Skeletal muscle tissue (tissue), 4 donors: ENCODE data around the gene ZBTB34. TPM values are rescaled to one million over a fixed set of nuclear protein-coding genes. Genes with fewer than 3 reads are reported as not detected.

Experiments used
- H3K27ac ChIP-seq: one replicate; pipeline ENCODE4 v1.7.0; 2013; ENCODE audit warnings: mild to moderate bottlenecking, low read depth, low read length, inconsistent platforms
- H3K27me3 ChIP-seq, 3 donors: one replicate each; pipeline ENCODE4 v1.7.0; 2013; ENCODE audit warnings: low read length in 3 of 3; ENCODE audit not compliant: control insufficient read depth in 3 of 3, insufficient read depth in 3 of 3
- H3K36me3 ChIP-seq, 3 donors: one replicate each; pipeline ENCODE4 v1.7.0; 2013; ENCODE audit warnings: low read length in 3 of 3; ENCODE audit not compliant: control insufficient read depth in 3 of 3, insufficient read depth in 3 of 3
- H3K4me1 ChIP-seq, 3 donors: one replicate each; pipeline ENCODE4 v1.7.0; 2013; ENCODE audit warnings: low read length in 3 of 3, mild to moderate bottlenecking in 3 of 3; ENCODE audit not compliant: control insufficient read depth in 3 of 3, insufficient read depth in 3 of 3
- H3K4me3 ChIP-seq, 3 donors: one replicate each; pipeline ENCODE4 v1.7.0; 2013; ENCODE audit warnings: low read length in 3 of 3
- H3K9ac ChIP-seq, 3 donors: one replicate each; pipeline ENCODE4 v1.7.0; 2013; ENCODE audit warnings: low read length in 3 of 3, mild to moderate bottlenecking in 3 of 3, moderate library complexity in 2 of 3, low read depth in 1 of 3
- H3K9me3 ChIP-seq, 3 donors: one replicate each; pipeline ENCODE4 v1.7.0; 2013; ENCODE audit warnings: low read length in 3 of 3; ENCODE audit not compliant: control insufficient read depth in 3 of 3
- total RNA-seq: library from RNA; depleted of rRNA; stranded (reverse); fragments of >200 nt; gene quantifications from one replicate; pipeline ENCODE4 v1.2.3, GENCODE V29; 2014
- donor health status: Osteomylitis.

ZBTB34 gene
- total RNA-seq, 1 donor from 2014 or later, result 17.2 TPM

GRCh38 chr9:126932871-126933321, 72.5 kb downstream of the ZBTB34 start:
- Histone ChIP-seq H3K27me3 (no peaks in the 10 kb centered on the region), H3K4me3 (no peak overlapping the region), H3K9me3 (no peaks in the 10 kb centered on the region), H3K27ac (no peak overlapping the region), H3K36me3 (no peaks in the 10 kb centered on the region), H3K4me1 (peaks cover 0 to 4% (median 4%) of the 10 kb centered on the region in 3 donors), H3K9ac (no peak overlapping the region)

- Histone ChIP-seq H3K27me3 (no peaks in the 10 kb centered on the region), H3K4me1 (peaks cover 0 to 4% (median 4%) of the 10 kb centered on the region in 3 donors), H3K36me3 (no peaks in the 10 kb centered on the region), H3K4me3 (no peak overlapping the region), H3K27ac (no peak overlapping the region), H3K9ac (no peak overlapping the region), H3K9me3 (no peaks in the 10 kb centered on the region)
These were observed 73.0 kb downstream of the ZBTB34 start for GRCh38 chr9:126933334-126933980.

DNA sequence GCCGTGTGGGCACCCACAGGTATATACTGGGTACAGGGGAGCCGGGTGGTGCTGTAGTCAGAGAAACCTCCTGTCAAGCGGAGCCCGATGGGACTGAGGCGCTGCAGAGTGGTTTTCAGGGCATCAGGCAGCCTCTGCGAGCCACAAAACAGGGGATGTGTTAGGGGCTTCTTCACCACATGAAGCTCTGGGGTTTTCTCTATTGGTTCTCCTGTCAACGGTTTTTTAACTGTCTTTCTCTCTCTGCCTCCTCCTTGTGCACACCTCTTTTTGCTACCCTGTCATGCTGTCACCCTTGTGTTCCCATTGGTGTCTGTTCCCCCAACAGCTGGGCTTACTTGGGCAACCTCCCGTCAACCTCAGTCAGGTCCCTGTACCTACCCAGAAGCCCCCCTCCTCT, 74.0 kb downstream of the ZBTB34 start:
- Histone ChIP-seq H3K4me1 (peaks cover 0 to 4% (median 4%) of the 10 kb centered on the region in 3 donors), H3K4me3 (no peak overlapping the region), H3K27ac (no peak overlapping the region), H3K27me3 (no peaks in the 10 kb centered on the region), H3K9ac (no peak overlapping the region), H3K36me3 (no peaks in the 10 kb centered on the region), H3K9me3 (no peaks in the 10 kb centered on the region)

Other genes with a start within 250 kb of the ZBTB34 start
- under 0.01 TPM for gene LMX1B, start 246.7 kb upstream of the ZBTB34 start, total RNA-seq
- gene ZBTB43, start 55.6 kb upstream of the ZBTB34 start, total RNA-seq, result 12.0 TPM
- 9.4 TPM for gene RALGPS1, start 54.1 kb downstream of the ZBTB34 start, total RNA-seq